ENCODE data around the gene PRKAG2. TPM values are rescaled to one million over a fixed set of nuclear protein-coding genes. Genes with fewer than 3 reads are reported as not detected.

Gene PRKAG2
- total RNA-seq, 1 experiment from 2014 or later: 73.9 TPM

- ChIA-PET CTCF (interaction anchor here (0.6 to 0.7 kb wide), 2 partner anchors 13 to 30 kb away, joined by 3 read pairs; no protein-coding TSS in a partner anchor), POLR2A (interaction anchor here (0.9 to 4.1 kb wide), 5 partner anchors 41 to 168 kb away, joined by 3 to 80 read pairs (median 5); partner anchors contain the start of gene RHEB)
- BruUV-seq (replicated peaks): no TSS peak
- H3K4me3 Mint-ChIP-seq (ENCODE audit: unreplicated experiment): peak overlapping the region; percentile 28
- peak; percentile 99 for DNase-seq (ENCODE audit: unreplicated experiment)
- peak overlapping the region; percentile 99 for H3K27ac Mint-ChIP-seq (ENCODE audit: low read depth, unreplicated experiment)
- intact Hi-C loops (cut with micrococcal nuclease): loop anchor here (2.0 to 5.0 kb wide), 2 partner anchors 60 to 61 kb away; no protein-coding TSS in a partner anchor
- no peaks in the 10 kb centered on the region for H3K27me3 Mint-ChIP-seq (ENCODE audit: insufficient read depth, unreplicated experiment)
- H3K4me1 Mint-ChIP-seq (ENCODE audit: insufficient read depth, unreplicated experiment): peaks cover 38% of the 10 kb centered on the region
- no peaks in the 10 kb centered on the region for H3K9me3 Mint-ChIP-seq (ENCODE audit: unreplicated experiment)
- no peak for TF ChIP-seq CTCF (IDR thresholded peaks at IDR 0.05; ENCODE audit: unreplicated experiment)
- no peaks in the 10 kb centered on the region for H3K36me3 Mint-ChIP-seq (ENCODE audit: insufficient read depth, unreplicated experiment)
These were observed 189.2 kb downstream of the PRKAG2 start for GRCh38 chr7:151687523-151688235.

- BruUV-seq (replicated peaks): no TSS peak
- intact Hi-C loops (cut with micrococcal nuclease): loop anchor here (5.0 kb wide), 1 partner anchor 60 kb away; no protein-coding TSS in a partner anchor
These were observed 190.1 kb downstream of the PRKAG2 start for GRCh38 chr7:151686826-151687225.

GRCh38 chr7:151686016-151686766 is 190.7 kb downstream of the PRKAG2 start:
- Mint-ChIP-seq H3K4me1 (ENCODE audit: insufficient read depth, unreplicated experiment) (peaks cover 46% of the 10 kb centered on the region), H3K36me3 (ENCODE audit: insufficient read depth, unreplicated experiment) (no peaks in the 10 kb centered on the region), H3K27me3 (ENCODE audit: insufficient read depth, unreplicated experiment) (no peaks in the 10 kb centered on the region), H3K4me3 (ENCODE audit: unreplicated experiment) (no peak overlapping the region), H3K9me3 (ENCODE audit: unreplicated experiment) (no peaks in the 10 kb centered on the region), H3K27ac (ENCODE audit: low read depth, unreplicated experiment) (peak overlapping the region; percentile 99)
- intact Hi-C loops (cut with micrococcal nuclease): loop anchor here (5.0 kb wide), 1 partner anchor 61 kb away; no protein-coding TSS in a partner anchor
- BruUV-seq (replicated peaks): no TSS peak
- DNase-seq (ENCODE audit: unreplicated experiment): no peak
- CTCF ChIA-PET: interaction anchor here (0.6 to 0.9 kb wide), 3 partner anchors 10 to 116 kb away, joined by 3 to 5 read pairs (median 4); no protein-coding TSS in a partner anchor
- POLR2A ChIA-PET: interaction anchor here (0.6 to 3.2 kb wide), 7 partner anchors 9 to 56 kb away, joined by 3 to 15 read pairs (median 5); no protein-coding TSS in a partner anchor
- no peak for TF ChIP-seq CTCF (IDR thresholded peaks at IDR 0.05; ENCODE audit: unreplicated experiment)

More at GRCh38 chr7:151686826-151687225, 190.1 kb downstream of the PRKAG2 start:
- ChIA-PET POLR2A (interaction anchor here (2.9 to 3.2 kb wide), 2 partner anchors 9 to 54 kb away, joined by 13 to 15 read pairs; no protein-coding TSS in a partner anchor), CTCF (no interaction called here)
- Mint-ChIP-seq H3K9me3 (ENCODE audit: unreplicated experiment) (no peaks in the 10 kb centered on the region), H3K27me3 (ENCODE audit: insufficient read depth, unreplicated experiment) (no peaks in the 10 kb centered on the region), H3K4me1 (ENCODE audit: insufficient read depth, unreplicated experiment) (peaks cover 40% of the 10 kb centered on the region), H3K4me3 (ENCODE audit: unreplicated experiment) (no peak overlapping the region), H3K36me3 (ENCODE audit: insufficient read depth, unreplicated experiment) (no peaks in the 10 kb centered on the region), H3K27ac (ENCODE audit: low read depth, unreplicated experiment) (peak overlapping the region; percentile 99)
- TF ChIP-seq CTCF (IDR thresholded peaks at IDR 0.05; ENCODE audit: unreplicated experiment): no peak
- DNase-seq (ENCODE audit: unreplicated experiment): peak; percentile 43
